HG03039 (cell line): ENCODE measurements around the gene CCDC93.
"Not testable (repeated sequence)": the region's sequence is repeated elsewhere in the genome, so short reads cannot be mapped to it uniquely, and the experiment has no call there.

Experiments used
- ATAC-seq: cut with Tn5 transposase; IDR thresholded peaks from one replicate; pipeline ENCODE4 v1.9.1; 2021; ENCODE audit warnings: mild to moderate bottlenecking, moderate library complexity; ENCODE audit not compliant: unreplicated experiment

Gene CCDC93

GRCh38 chr2:117923471-117923870, 90.4 kb downstream of the CCDC93 start:
- not testable (repeated sequence) for ATAC-seq

- ATAC-seq = no peak
Measured at GRCh38 chr2:117921520-117921919, 92.3 kb downstream of the CCDC93 start.

GRCh38 chr2:117918608-117919007, 95.3 kb downstream of the CCDC93 start:
- no peak for ATAC-seq

GRCh38 chr2:117917223-117917917, 96.5 kb downstream of the CCDC93 start:
- ATAC-seq = no peak

- no peak for ATAC-seq
Measured at GRCh38 chr2:117902933-117903332, 110.9 kb downstream of the CCDC93 start.

- ATAC-seq = no peak
Measured at GRCh38 chr2:117888897-117889296, 125.0 kb downstream of the CCDC93 start.

GRCh38 chr2:117885308-117885707, 128.6 kb downstream of the CCDC93 start:
- no peak for ATAC-seq

GRCh38 chr2:117879003-117879402, 134.9 kb downstream of the CCDC93 start:
- no peak for ATAC-seq

GRCh38 chr2:117875786-117876185, 138.1 kb downstream of the CCDC93 start:
- ATAC-seq = no peak
